BJ (cell line): ENCODE results near the gene CTSL. TPM values are rescaled to one million over a fixed set of nuclear protein-coding genes. Genes with fewer than 3 reads are reported as not detected.

Experiments used
- CTCF ChIA-PET: fragments of 350-600 bp; formaldehyde crosslinking; extraction: SDS; loops from one replicate; lab custom pipeline; 2021; ENCODE audit warnings: antibody characterized with exemption, inconsistent platforms; lab: Yijun Ruan, JAX
- POLR2A ChIA-PET: fragments of 300-600 bp; sonication (Branson Sonifier 250); formaldehyde crosslinking; extraction: SDS; loops from one replicate; lab custom pipeline; 2021; ENCODE audit warnings: antibody characterized with exemption; lab: Charles Lee
- DNase-seq: peaks from one replicate; pipeline ENCODE4 v3.0.0-alpha.2; 2011; ENCODE audit warnings: low read depth
- H3K27me3 ChIP-seq: 2 replicates; pipeline ENCODE4 v1.6.0; 2011; ENCODE audit warnings: low read length; ENCODE audit not compliant: control insufficient read depth, insufficient read depth
- H3K36me3 ChIP-seq: 2 replicates; pipeline ENCODE4 v1.5.1; 2011; ENCODE audit warnings: low read length; ENCODE audit not compliant: control insufficient read depth, insufficient read depth
- H3K4me3 ChIP-seq: 2 replicates; pipeline ENCODE4 v1.5.1; 2011; ENCODE audit warnings: low read depth, mild to moderate bottlenecking, control low read depth, low read length
- polyA plus RNA-seq: library from polyadenylated mRNA; depleted of rRNA; stranded (reverse); fragments of >200 nt; gene quantifications from 2 replicates; pipeline ENCODE4 v1.2.3, GENCODE V29; 2011
- TF ChIP-seq, protein P1 (sequence below): IDR thresholded peaks from 2 replicates; pipeline ENCODE4 v1.5.1; 2011; ENCODE audit warnings: low read depth, mild to moderate bottlenecking, control low read depth, inconsistent platforms, low read length, moderate library complexity; ENCODE audit not compliant: insufficient read depth

Gene CTSL
- polyA plus RNA-seq, 1 experiment: 146 TPM

DNA sequence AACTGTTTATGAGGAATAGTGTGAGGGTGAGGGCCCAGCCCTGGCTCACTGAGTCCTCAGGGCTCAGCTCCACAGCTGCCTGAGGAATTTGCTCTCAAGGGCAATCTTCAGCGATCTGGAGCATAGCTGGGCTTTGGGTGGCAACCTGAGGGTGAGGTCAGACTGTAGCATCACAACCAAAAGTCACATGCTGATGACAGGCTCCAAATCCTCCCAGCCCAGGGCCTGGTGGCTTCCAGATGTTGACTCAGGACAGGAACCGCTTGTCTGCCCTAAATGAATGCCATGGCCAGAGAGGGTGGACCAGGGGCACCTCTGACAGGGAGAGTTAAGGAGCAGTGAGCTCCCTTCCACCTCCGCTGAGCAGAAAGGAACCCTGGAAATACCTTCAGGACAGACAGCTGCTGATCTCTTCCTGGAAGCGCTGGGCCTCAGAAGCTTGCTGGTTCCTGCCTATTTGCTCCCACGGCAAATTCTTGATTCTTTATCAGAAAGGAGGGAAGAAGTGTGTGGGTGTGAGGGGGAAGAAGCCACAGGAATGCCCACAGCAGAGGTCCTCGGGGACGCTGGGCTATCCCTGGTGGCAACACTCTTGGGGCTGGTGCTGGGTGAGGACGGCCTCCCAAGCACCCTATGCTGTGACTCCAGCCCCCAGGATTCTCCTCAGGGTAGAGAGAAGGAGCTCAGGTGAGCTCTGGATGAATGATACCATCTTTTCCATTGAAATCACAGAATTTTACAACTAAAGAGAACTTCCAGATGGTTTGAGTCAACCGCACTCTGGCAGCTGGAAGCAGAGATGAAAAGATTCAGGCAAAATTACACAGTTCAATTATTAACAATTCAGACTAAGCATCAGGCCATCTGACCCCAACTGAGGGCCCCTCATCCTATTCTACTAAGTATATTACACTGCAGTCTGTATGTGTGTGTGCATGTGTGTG, 13.8 kb upstream of the CTSL start:
- TF ChIP-seq, protein P1, sequence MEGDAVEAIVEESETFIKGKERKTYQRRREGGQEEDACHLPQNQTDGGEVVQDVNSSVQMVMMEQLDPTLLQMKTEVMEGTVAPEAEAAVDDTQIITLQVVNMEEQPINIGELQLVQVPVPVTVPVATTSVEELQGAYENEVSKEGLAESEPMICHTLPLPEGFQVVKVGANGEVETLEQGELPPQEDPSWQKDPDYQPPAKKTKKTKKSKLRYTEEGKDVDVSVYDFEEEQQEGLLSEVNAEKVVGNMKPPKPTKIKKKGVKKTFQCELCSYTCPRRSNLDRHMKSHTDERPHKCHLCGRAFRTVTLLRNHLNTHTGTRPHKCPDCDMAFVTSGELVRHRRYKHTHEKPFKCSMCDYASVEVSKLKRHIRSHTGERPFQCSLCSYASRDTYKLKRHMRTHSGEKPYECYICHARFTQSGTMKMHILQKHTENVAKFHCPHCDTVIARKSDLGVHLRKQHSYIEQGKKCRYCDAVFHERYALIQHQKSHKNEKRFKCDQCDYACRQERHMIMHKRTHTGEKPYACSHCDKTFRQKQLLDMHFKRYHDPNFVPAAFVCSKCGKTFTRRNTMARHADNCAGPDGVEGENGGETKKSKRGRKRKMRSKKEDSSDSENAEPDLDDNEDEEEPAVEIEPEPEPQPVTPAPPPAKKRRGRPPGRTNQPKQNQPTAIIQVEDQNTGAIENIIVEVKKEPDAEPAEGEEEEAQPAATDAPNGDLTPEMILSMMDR: no peak
- Histone ChIP-seq H3K4me3 (no peak overlapping the region), H3K36me3 (no peaks in the 10 kb centered on the region), H3K27me3 (no peaks in the 10 kb centered on the region)
- CTCF ChIA-PET: interaction anchor here (0.6 to 1.2 kb wide), 8 partner anchors 9 to 100 kb away, joined by 3 to 4 read pairs (median 3); partner anchors contain the start of gene CTSL
- POLR2A ChIA-PET: interaction anchor here (0.6 kb wide), 1 partner anchor 262 kb away, joined by 6 read pairs; the partner anchor contains the start of gene CDK20
- DNase-seq: peak; percentile 87

DNA sequence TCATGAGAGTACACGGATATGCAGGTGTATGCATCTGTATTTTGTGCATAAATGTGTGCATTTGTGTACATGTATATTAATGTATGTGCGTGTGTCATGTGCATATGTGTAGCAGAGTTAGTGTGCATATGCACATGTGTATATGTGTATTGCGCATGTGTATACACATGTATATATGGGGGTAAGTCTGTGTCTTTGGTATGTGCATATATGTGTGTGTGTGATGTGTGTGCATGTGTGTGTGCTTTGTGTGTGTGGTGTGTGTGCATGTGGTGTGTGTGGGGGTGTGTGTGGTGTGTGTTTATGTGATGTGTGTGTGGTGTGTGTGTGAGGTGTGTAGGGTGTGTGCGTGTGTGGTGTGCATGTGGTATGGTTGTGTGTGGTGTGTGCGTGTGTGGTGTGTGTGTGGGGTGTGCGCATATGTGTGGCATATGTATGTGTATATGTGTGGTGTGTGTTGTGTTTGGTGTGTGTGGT, 13.1 kb upstream of the CTSL start:
- ChIA-PET POLR2A (no interaction called here), CTCF (interaction anchor here (1.1 kb wide), 1 partner anchor 27 kb away, joined by 3 read pairs; no protein-coding TSS in a partner anchor)
- Histone ChIP-seq H3K27me3 (no peaks in the 10 kb centered on the region), H3K36me3 (no peaks in the 10 kb centered on the region), H3K4me3 (no peak overlapping the region)
- TF ChIP-seq, protein P1: no peak
- DNase-seq: no peak

DNA sequence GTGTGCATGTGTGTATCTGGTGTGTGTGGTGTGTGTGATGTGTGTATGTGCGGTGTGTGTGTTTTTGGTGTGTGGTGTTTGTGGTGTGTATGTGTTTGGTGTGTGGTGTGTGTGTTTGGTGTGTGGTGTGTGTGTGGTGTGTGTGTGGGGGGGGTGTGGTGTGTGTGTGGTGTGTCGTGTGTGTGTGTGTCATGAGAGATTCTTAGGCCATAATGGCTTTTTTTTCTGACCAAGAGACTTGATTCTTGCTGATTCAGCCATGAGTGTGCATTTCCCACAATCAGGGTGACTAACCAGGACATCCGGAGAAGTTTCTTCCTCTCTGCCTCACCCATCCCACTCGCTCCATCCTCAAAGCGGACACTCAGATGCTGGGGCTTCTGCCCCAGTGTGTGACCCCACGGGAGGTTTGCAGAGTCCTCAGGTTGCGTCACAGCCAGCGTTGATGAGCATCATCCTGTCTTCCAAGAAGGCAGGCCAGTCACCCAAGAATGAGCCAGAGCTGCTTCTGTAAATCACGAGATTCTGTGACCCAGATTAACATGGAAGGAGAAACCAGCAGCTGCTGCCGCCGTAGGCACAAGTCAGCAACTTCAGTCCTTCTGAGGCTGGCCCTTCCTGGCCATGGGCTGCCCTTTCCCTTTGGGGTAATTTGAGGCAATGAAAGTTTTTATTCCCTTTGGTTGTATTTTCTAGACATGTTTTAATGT, 12.5 kb upstream of the CTSL start:
- Histone ChIP-seq H3K27me3 (no peaks in the 10 kb centered on the region), H3K4me3 (no peak overlapping the region), H3K36me3 (no peaks in the 10 kb centered on the region)
- TF ChIP-seq, protein P1: peak; percentile 24; the same call in 1 of the 2 replicates
- DNase-seq: peak; percentile 97
- CTCF ChIA-PET: interaction anchor here (0.6 to 4.3 kb wide), 3 partner anchors 9 to 29 kb away, joined by 3 to 21 read pairs (median 3); partner anchors contain the start of gene CTSL
- POLR2A ChIA-PET: interaction anchor here (0.6 kb wide), 2 partner anchors 946 to 1597 kb away, joined by 3 read pairs; no protein-coding TSS in a partner anchor

DNA sequence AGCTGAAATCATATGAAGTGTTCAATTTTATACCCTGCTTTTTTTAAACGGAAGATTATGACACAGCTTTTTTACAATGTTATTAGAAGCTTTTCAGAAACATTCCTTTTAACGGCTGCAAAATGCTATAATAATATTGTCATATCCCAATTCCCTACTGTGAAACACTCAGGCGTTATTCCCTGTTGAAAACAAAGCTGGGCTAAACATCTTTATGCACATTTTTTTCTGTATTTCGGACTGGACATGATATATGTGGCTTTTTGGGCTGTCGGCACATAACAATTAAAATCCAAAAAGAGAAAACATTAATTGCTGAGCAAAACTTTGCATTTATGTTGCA, 12.0 kb upstream of the CTSL start:
- POLR2A ChIA-PET: no interaction called here
- CTCF ChIA-PET: interaction anchor here (1.1 to 4.3 kb wide), 2 partner anchors 9 to 12 kb away, joined by 3 to 21 read pairs; partner anchors contain the start of gene CTSL
- no peak for DNase-seq
- TF ChIP-seq, protein P1: no peak
- no peaks in the 10 kb centered on the region for H3K36me3 ChIP-seq
- no peaks in the 10 kb centered on the region for H3K27me3 ChIP-seq
- no peak overlapping the region for H3K4me3 ChIP-seq
